ENCODE results near the gene CLDND2.

CLDND2 gene

DNA sequence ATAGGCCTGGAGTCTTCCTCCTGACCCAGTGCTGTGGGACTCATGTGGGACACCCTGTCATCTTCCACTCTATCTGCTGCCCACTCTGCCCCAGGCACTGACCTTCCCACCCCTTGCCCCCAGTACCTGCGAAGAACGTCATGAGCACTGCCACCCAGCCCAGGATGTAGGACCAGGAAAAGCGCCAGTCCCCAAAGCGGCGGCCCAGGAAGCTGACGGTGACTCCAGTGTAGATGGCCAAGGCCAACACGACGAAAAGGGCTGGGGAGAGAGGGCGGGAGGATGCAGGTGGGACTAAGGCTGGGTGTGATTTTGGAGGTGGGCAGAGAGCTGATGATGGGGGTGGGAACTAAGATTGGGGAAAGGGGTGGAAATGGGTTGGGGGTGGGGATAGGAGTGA, 11.6 kb upstream of the CLDND2 start:
- no peak for DNase-seq

DNA sequence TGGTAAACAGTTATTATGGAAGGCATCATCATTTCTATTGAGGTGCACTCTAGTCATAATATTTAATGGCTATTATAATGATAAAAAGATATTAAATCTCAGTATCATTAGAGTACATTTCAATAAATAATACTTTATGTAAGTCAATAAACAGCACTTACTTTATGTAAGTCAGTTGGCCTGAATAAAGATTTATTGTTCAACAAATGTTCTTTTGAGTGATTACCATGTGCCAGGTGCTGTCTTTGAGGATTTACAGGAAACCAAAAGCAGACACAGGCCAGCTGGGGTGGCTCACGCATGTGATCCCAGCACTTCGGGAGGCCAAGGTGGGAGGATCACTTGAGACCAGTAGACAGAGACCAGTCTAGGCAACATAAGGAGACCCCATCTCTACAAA, 8.6 kb upstream of the CLDND2 start:
- no peak for DNase-seq

DNA sequence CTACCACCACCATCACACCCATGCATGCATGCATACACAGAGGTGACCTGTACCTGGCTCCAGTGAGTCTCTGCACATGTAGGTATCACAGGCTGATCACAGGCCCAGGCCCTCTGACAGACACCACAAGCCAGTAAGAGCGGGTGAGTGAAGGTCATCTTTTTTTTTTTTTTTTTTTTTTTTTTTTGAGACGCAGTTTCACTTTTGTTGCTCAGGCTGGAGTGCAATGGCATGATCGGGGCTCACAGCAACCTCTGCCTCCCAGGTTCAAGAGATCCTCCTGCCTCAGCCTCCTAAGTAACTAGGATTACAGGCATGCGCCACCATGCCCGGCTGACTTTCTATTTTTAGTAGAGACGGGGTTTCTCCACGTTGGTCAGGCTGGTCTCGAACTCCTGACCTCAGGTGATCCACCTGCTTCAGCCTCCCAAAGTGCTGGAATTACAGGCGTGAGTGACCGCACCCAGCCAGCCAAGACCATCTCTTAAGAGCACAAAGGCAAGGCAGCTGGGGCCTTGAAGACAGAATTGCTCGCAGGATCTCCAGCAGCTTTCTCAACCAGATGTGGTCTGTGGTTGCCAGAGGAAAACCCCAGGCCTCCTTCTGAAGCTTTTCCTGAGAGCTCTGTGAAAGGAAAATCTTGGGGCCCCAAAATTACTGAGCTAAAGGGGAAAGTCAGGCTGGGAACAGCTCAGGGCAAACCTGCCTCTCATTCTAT, 6.9 kb upstream of the CLDND2 start:
- no peak for DNase-seq

DNA sequence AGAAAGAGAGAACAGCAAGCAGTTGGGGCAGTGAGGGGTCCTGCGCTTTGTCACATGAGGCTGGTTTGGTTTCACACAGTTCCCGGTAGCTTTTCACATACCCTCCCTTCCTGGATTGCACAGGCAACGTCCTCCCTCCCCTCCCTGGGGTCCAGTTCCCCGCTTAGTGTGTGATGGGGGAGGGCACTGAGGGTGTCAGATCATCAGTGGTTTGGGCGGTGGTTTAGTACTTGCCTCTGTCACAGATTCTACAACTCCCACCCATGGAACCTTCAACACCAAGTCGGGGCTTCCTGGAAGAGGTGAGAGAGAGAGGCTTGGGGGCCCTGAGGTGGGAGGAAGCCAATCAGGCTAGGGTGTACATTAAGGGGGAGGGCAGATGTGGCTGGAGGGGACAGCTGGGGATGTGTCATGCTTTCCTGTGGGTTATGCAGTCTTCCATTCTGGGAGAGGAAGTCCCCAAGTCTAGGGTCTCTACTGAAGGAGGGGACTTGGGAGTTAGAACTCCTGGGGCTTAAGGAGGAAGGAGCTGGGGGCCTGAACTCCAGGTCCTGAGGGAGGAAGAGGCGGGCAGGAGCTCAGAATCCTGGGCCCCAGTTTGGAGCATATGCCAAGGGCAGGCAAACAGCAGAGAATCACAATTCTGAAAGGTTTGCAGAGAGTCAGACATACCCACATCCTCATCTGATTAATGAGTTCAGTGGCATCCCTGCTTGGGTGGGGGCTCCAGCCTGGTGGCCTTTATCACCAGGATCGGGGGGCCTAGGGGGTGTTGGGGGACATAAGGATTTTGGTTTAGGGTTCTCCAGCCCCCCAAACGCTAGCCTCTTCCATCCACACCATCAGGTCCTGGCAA, 4.1 kb upstream of the CLDND2 start, which contains the start of gene NKG7:
TSS of gene NKG7 (minus strand) at position 6 of the 856 bp plus-strand sequence. CDS start 119 bp downstream, outside the sequence.
- DNase-seq: peak; percentile 62

DNA sequence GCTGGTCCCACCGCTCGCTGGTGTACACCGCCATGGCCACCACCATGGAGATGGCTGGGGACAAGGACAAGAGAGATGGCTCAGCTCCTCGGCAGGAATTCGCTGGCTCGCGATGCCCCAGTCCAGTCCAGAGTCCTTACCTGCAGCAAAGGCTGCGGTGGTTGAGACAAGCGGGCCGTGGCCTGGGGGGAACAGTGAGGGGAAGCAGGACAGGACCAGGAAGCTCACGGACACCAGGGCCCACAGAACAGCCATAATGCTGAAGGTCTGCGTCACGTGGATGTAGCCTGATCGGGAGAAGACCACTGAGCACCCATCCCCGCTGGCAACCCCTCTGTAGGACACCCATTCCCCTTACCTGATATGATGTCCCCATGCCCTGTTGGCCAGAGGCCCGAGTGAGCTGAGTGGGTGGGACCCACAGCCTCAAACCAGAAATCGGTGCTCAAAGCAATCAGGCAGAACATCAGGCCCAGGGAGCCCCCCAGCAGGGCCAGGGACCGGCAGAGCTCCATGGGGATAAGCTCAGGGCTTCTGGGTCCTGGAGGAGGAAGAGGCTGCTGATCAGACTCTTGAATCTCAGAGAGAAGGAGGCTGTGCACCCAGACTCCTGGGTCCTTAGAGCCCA, 3.3 kb upstream of the CLDND2 start:
- DNase-seq: no peak

DNA sequence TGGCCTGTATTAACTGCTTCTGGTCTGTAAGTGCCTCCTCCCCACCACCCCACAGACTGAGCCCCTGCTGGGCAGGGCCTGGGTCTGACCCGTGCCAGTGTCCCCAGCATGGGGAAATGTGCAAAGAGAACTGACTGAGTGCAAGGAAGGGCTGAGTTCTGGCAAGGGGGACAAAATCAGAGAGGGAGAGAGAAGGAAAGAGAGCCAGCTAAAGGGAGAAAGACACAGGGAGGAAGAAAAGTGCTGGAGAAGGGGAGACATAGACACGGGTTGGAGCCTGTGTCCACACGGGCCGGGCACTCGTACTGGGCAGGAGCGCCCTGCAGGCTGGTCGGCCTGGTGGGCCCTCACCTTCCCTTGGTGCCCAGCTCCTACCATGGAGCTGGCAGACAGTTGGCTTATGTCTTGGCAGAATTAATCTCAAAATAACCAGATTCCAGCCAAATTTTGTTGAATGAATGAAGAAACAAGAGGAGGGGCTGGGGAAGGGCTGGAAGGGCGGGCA, 2.4 kb upstream of the CLDND2 start:
- DNase-seq: no peak

DNA sequence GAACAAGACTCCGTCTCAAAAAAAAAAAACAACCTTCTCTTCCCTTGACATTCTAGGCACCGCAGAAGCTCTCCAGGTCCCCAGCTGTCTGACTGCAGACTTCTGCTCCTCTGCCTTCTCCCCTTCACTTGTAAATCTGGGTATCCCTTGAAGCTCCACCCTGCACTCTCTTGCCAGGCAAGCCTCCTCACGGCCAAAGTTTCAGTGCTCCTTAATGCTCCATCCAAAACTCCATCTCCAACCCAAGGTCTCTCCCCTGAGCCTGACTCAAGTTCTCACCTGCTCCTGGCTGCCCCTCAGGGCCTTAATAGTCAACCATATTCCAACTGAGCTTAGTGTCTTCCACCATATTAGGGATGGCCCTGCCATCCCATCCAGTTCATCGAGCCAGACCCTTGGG, 1.4 kb upstream of the CLDND2 start:
- DNase-seq: no peak

DNA sequence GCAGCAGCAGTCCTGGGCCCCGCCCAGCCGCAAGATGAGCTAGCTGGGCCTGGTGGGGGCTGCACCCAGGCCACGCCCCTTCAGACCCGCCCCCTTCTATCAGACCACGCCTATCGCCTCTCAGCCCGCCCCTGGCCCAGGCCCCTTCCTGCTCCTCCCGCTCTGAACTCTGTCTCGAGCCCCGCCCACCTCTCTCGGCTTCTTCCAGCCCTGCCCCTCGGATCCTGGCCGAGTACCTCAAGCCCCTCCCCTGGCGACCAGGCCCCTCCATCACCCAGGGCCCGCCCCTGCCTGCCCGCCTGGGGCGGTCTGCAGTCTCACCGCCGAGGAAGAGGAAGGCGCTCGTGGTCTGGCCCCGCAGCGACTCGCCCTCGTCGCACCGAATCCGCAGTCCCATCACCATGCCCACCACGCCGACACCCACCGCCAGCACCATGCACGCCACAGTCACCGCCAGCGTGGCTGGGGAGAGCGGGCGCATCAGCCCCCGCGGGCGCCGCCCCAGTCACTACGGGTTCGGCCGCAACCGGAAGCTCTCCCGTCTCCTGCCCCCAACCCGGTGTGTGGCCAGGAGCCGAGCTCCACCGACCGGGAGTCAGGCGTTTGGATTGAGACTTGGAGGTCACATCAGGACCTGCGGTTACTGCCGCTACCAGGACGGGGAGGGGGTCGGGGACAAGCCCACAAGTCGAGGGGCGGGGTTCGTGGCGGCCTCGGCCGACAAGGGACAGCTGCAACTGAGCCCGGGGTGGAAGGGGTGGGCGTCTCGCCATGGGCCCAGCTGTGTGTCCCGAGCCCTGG, 1.0 kb downstream of the CLDND2 start:
- DNase-seq: peak; percentile 94

DNA sequence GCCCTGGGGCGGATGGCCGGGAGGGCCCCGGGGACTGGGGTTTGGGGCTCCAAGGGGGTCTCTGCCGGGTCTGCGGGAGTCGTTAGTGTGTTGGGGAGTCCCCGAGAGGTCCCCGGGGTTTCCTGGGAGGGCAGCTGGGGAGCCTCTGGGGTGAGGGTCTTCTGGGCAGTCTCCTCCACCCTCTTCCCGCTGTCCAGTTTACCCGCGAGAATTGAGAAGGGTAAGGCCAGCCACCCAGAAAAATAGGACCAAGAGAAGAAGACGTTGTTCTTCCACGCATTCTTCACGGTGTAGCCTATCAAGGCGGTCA, 1.6 kb downstream of the CLDND2 start:
- DNase-seq: no peak

DNA sequence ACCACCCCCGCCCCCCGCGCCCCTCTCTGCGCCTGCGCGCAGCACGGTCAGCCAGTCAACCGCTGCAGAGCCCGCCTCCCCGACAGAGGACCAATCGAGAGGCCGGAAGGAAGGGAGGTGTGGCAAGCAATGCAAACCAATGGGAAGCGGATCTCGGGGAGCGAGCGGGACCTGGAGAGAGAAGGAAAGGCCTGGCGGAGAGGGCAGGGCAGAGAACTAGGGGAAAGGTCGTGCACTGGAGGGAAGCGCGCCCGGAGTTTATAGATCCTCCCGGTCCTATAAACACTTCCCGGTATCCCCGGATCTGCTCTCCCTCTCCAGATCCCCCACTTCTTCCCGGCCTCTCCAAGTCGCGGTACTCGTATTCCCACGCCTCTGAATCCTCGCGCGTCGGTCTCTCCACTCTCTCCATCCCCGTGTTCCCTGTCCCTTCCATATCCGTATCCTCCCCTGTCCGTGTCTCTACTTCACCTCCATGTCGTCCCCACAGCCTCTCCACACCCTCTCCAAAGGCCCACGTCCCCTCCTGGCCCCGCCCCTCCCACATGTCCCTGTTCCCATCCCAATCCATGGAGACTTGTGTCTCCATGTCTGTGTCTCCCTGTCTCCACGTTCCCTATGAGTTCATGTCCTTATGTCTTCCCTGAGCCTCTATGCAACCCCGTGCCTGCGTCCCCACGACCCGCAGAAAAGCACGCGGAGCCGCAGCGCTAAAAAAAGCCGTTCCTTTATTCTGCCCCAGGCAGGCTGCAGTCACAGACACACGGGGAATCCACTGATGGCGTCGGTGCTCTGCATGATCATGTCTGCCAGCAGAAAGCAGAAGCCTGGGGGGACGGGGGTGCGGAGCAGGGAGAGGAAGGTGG, 2.2 kb downstream of the CLDND2 start:
- peak; percentile 93 for DNase-seq

DNA sequence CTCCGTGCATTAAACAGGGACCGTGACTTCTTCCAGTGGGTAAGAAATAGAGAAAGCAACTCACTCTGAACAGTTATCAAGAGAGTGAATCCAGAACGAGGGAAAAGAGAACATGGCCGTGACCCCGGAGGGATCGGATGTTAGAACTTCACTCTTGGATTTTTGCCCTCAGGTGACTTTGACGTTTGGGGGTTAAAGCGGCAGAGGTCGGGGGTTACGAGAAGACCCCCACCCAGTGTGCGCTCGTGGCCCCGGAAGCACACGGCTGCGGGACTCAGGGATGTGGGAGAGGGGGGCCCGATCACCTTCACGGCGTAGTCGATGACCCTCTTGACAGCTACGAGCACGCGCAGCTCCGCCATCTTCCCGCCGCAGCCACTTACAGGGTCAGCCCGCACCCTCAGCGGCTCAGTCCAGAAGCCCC, 2.8 kb downstream of the CLDND2 start, which contains the start of gene ETFB:
TSS of gene ETFB (minus strand) at position 424 of the 424 bp plus-strand sequence. CDS start at position 362, 62 bp downstream.
- no peak for DNase-seq

DNA sequence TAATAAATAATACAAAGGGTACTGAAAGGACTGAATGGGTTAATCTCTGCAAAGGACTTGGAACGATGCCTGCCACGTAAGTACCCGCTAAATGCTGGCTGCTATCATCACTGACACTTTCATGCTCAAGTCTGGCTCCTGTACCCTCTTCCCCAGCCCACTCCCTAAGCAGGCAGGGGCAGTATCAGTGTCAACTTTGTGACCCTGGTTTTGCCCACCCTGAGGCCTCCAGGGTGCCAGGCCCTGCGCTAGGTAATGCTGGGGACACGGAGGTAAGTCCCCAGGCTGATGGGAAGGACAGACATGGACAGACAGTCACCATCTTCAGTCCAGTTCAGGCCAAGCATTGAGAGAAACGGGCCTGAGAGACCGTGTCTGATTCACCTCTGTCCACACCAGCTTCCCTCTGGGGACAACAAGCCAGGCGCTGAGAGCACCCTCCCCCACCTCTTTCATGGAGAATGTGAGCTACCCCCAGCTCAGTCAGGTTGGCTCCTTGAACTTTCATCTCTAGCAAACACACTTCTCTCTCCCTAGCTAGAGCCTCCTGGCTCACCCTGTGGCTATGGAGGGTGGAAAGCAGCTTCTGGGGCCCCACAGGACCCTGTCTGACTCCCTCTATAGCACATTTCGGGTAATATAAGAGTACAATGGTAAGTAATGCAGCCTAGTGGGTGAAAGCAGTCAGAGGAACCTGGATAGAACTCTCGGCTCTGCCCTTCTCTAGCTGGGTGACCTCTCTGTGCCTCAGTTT, 3.4 kb downstream of the CLDND2 start:
- DNase-seq: no peak

DNA sequence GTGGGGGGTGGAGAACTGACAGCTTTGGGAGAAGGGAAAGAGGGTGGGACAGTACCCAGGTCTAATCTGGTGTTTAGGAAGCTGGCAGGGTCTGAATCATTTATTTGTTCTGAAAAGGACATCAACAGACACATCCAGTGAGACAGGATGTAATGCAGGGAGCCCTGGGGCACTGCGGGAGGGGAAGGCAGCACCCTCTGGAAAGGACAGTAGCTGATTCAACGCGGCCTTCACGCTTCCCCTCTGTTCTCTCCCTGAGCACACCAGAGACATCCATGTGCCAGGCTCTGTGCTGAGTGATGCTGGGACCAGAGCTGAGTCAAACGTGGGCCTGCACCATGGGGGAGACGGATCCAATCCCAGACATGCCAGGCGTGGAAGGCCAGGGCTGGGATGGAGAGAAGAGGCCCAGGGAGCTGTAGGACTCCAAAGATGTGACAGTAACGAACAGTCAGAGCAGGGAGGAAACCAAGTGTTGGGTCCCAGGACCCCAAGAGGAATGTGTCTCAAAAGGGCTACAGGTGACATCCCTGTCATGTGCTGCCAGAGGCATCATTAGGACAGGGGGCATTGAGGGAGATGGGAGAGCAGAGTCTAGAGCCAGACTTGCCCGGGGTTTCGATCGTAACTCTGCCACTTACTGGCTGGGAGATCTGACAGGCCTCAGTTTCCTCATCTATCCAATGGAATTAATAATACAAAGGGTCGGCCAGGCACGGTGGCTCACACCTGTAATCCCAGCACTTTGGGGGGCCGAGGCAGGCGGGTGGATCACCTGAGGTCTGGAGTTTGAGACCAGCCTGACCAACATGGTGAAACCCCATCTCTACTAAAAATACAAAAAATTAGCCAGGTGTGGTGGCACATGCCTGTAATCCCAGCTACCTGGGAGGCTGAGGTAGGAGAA, 4.3 kb downstream of the CLDND2 start:
- no peak for DNase-seq

DNA sequence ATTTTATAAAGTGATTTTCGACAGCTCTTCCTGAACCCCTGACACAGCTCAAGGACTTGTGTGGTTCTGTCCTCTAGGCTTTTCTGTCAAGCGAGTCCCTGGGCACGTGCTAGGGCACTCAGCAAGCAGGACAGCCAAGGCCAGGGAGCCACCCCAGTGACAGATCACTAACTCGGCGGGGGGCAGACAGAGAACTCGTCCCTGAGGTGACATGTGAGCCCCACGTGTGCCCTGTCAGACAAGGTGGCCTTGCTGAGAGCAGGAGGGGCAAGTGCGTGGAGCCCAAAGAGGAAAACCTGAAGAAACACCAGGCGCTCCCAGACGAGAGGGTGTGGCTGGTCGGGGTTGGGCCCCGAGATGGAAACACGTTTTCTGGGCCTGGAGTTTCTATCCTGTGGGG, 7.6 kb downstream of the CLDND2 start:
- DNase-seq: no peak

DNA sequence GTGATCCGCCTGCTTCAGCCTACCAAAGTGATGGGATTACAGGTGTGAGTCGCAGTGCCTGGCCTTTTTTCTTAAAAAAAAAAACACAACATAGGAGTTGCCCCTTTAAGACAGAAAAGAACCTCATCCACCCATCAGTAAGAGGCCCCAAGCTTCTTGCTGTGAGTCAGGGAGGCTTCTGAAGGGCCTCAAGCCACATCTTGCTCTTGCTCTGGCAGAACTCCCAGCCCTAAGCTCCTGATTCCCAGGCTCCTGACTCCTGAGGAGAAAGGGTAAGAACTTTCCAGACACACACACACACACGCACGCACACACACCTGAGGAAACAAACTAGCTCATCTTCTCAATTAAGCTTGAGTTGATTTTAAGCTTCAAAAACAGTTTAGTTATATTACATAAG, 9.5 kb downstream of the CLDND2 start:
- no peak for DNase-seq

DNA sequence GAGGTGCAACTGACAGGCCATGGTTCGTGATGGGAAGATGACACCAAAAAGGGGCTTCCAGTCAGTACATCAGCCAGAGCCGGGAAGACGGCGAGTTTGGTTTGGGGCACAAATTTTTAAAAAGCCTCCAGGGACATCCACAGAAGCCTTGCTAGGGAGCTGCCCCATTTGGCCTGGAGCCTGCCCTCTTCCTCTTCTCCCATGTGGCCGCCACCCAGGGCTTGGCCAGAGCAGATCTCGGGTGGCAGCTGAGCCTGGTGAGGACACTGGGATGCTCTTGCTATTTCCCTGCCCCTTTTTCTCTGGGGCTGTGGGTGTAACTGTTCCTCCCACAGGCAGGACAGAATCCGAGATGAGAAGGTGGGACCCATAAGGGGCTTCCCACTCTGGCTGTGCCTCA, 10.9 kb downstream of the CLDND2 start:
- no peak for DNase-seq

DNA sequence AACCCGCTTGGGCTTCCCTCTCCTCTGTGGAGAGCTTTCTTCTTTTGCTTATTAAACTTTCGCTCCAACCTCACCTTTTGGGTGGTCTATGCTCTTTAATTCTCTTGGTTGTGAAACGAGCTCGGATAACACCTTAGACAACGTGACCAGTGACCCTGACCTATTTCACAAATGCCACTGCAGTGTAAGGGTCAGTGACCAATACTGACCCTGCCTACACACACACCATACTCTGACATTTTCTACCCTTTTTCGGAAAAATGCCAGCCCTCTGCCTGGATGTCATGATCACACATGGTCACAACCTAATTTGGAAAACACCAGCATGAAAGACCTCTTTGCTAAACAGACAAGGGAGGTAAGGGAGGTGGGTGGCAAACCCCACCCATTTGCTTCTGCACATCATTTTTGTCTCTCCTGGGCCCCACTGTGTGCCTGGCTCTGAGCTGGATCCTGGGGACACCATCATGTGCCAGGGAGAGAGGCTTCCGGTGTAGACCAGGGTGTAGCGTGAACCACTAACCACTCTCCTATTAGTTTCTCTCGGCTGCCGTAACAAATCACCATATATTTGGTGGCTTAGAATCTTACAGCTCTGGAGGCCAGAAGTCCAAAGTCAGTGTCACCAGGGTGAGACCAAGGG, 12.5 kb downstream of the CLDND2 start:
- DNase-seq: no peak

DNA sequence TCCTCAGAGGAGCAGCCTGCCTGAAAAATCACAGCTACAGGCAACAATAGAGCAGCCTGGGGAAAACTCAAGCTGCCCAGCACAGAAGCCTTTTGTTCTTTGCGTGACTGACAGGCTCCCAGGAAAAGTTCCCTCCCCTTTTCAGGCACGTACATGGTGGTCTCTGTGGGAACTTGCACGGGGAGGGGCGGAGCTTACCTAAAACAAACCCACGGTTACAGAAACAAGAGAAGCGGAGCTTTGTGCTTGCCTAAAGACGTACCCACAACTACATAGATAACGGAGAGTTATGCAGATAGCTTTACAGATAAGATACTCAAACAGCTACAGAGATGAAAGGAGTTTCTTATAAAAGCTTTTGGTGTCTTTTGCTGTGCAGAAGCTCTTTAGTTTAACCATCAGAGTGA, 14.1 kb downstream of the CLDND2 start:
- no peak for DNase-seq

DNA sequence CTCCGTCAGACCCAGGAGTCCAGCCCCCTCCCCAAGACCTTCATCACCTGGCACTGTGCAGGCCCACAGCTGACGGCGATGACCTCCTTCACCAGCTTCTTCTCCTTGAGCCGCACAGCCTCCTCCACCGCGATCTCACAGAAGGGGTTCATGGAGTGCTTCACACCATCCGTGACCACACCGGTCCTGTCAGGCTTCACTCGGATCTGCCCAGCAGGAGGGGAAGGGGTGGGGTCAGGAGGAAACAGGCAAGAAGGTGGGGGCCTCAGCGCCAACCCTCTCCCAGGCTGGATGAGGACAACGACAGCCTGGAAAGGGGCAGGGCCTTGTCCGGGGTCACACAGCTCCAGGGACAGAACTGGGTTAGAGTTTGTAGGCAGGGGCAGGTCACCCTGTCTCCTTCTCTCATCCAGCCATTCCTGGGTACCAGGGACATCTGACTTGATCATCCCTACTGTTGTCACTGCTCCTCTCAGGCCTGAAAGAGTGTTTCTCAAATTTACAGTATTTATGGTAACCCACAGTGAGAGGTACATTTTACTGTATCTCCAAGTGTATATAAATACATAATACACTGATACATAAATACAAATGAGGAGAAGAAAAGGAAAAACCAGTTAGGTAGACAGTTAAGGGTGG, 14.6 kb downstream of the CLDND2 start:
- no peak for DNase-seq
